GM21786 (cell line): ENCODE measurements around the gene FCN1.
"Not testable (repeated sequence)": the region's sequence is repeated elsewhere in the genome, so short reads cannot be mapped to it uniquely, and the experiment has no call there.

ENCODE experiments used
- ATAC-seq: cut with Tn5 transposase; IDR thresholded peaks from one replicate; pipeline ENCODE4 v1.9.1; 2021; ENCODE audit not compliant: unreplicated experiment

Gene FCN1

GRCh38 chr9:134917431-134918373 is at the start of gene FCN1:
Gene FCN1 (minus strand): TSS chr9:134917912. CDS start chr9:134917871, 41 bp downstream.
- no peak for ATAC-seq

GRCh38 chr9:134966697-134967546 is 49.2 kb upstream of the FCN1 start:
- no peak for ATAC-seq

- ATAC-seq, result no peak
Observed at GRCh38 chr9:134966270-134966669, 48.6 kb upstream of the FCN1 start.

GRCh38 chr9:134965851-134966250 is 48.1 kb upstream of the FCN1 start:
- ATAC-seq, result no peak

GRCh38 chr9:134965411-134965810 is 47.7 kb upstream of the FCN1 start:
- no peak for ATAC-seq

GRCh38 chr9:134964271-134965055 is 46.8 kb upstream of the FCN1 start:
- ATAC-seq, result no peak

- ATAC-seq, result no peak
Observed at GRCh38 chr9:134963546-134963945, 45.8 kb upstream of the FCN1 start.

- no peak for ATAC-seq
Observed at GRCh38 chr9:134962973-134963364, 45.3 kb upstream of the FCN1 start.

- ATAC-seq, result no peak
Observed at GRCh38 chr9:134962065-134962972, 44.6 kb upstream of the FCN1 start.

- no peak for ATAC-seq
Observed at GRCh38 chr9:134961331-134962064, 43.8 kb upstream of the FCN1 start.

- ATAC-seq, result no peak
Observed at GRCh38 chr9:134960701-134961181, 43.0 kb upstream of the FCN1 start.

- ATAC-seq, result no peak
Observed at GRCh38 chr9:134959971-134960310, 42.2 kb upstream of the FCN1 start.

GRCh38 chr9:134959126-134959970 is 41.6 kb upstream of the FCN1 start:
- ATAC-seq, result no peak

GRCh38 chr9:134957945-134958227 is 40.2 kb upstream of the FCN1 start:
- no peak for ATAC-seq

GRCh38 chr9:134957165-134957944 is 39.6 kb upstream of the FCN1 start:
- no peak for ATAC-seq

GRCh38 chr9:134956387-134956786 is 38.7 kb upstream of the FCN1 start:
- not testable (repeated sequence) for ATAC-seq

GRCh38 chr9:134955801-134956200 is 38.1 kb upstream of the FCN1 start:
- no peak for ATAC-seq

- no peak for ATAC-seq
Observed at GRCh38 chr9:134955156-134955555, 37.4 kb upstream of the FCN1 start.
